K562 (cell line): Measurements from ENCODE around the gene SH3BP5. TPM values are rescaled to one million over a fixed set of nuclear protein-coding genes. Genes with fewer than 3 reads are reported as not detected.

Experiments used
- EGR1 ChIP-seq: fragments of 450-650 bp; conservative IDR thresholded peaks from 2 replicates; pipeline ENCODE4 v1.6.1; 2017; ENCODE audit warnings: mild to moderate bottlenecking
- ETV1 ChIP-seq: fragments of 450-650 bp; conservative IDR thresholded peaks from 2 replicates; pipeline ENCODE4 v1.6.1; 2016; ENCODE audit warnings: missing genetic modification characterization, control low read depth, low read depth, missing compliant biosample characterization
- IFI16 ChIP-seq: fragments of 250-450 bp; sonication (Bioruptor Pico); IDR thresholded peaks from 2 replicates; pipeline ENCODE4 v2.1.2; 2022; ENCODE audit warnings: mild to moderate bottlenecking, inconsistent platforms
- LARP7 ChIP-seq: fragments of 450-650 bp; IDR thresholded peaks from 2 replicates; pipeline ENCODE4 v1.6.1; 2016
- NFE2L1 ChIP-seq: fragments of 450-650 bp; IDR thresholded peaks from 2 replicates; pipeline ENCODE4 v1.6.1; 2016; ENCODE audit warnings: missing genetic modification characterization, low read depth, mild to moderate bottlenecking, missing compliant biosample characterization, moderate library complexity, borderline replicate concordance
- SIN3B ChIP-seq: fragments of 450-650 bp; IDR thresholded peaks from 2 replicates; pipeline ENCODE4 v1.6.1; 2017; ENCODE audit warnings: low read depth, mild to moderate bottlenecking, moderate library complexity
- SMARCE1 ChIP-seq: fragments of 450-650 bp; IDR thresholded peaks from 2 replicates; pipeline ENCODE4 v1.7.1; 2016; ENCODE audit warnings: mild to moderate bottlenecking
- ZBTB1 ChIP-seq: sonication (generic); formaldehyde crosslinking; IDR thresholded peaks from 2 replicates; pipeline ENCODE4 v1.8.1; 2023; ENCODE audit warnings: missing genetic modification reagents, low read depth, mild to moderate bottlenecking, borderline replicate concordance
- ZNF175 ChIP-seq: fragments of 200-800 bp; sonication (Bioruptor generic); IDR thresholded peaks from 2 replicates; pipeline ENCODE4 v1.6.1; 2016; ENCODE audit warnings: low read depth, mild to moderate bottlenecking, missing genetic modification characterization, missing compliant biosample characterization
- ZNF561 ChIP-seq: fragments of 450-650 bp; formaldehyde crosslinking; conservative IDR thresholded peaks from 2 replicates; pipeline ENCODE4 v1.4.0; 2020; ENCODE audit warnings: mild to moderate bottlenecking, moderate library complexity
- polyA plus RNA-seq, 8 experiments: library from polyadenylated mRNA; depleted of rRNA in 4 of 8; stranded (reverse) in 5 of 8; unstranded in 3 of 8; fragments of >200 nt; fragmentation: Nextera tagmentation in 2 of 8; fragmentation: Illumina TruSeq in 1 of 8; extraction: Ambion mirVana in 2 of 8; extraction: Trizol in 1 of 8; gene quantifications; 2 replicates each; pipeline versions ENCODE4 v1.2.1 to v1.2.3, GENCODE V29; 2011 to 2014; ENCODE audit warnings: inconsistent platforms in 1 of 8, missing spikeins in 1 of 8
- total RNA-seq, 7 experiments: library from RNA; depleted of rRNA in 6 of 7; stranded (reverse); fragments of >200 nt in 6 of 7; fragmentation: Illumina TruSeq in 2 of 7; extraction: Trizol in 2 of 7; gene quantifications; 2 replicates each; pipeline versions ENCODE4 v1.2.1 to v1.2.3, GENCODE V29; 2011 to 2021; ENCODE audit warnings: low replicate concordance in 1 of 7
- TF ChIP-seq, protein P1 (sequence below): fragments of 200-800 bp; sonication (Bioruptor generic); IDR thresholded peaks from 2 replicates; pipeline ENCODE4 v1.6.1; 2017; ENCODE audit warnings: missing genetic modification characterization, missing compliant biosample characterization
- TF ChIP-seq, protein P2 (sequence below), 3 experiments: IDR thresholded peaks in 2 of 3; conservative IDR thresholded peaks in 1 of 3; 2 replicates each; pipeline ENCODE4 v1.5.1; 2011 to 2012; ENCODE audit warnings: low read length in 3 of 3, mild to moderate bottlenecking in 3 of 3, control low read depth in 2 of 3, improper control_type of control experiment in 1 of 3, inconsistent platforms in 1 of 3, low read depth in 1 of 3, mixed read lengths in 1 of 3, moderate library complexity in 1 of 3; ENCODE audit not compliant: insufficient read depth in 2 of 3
- TF ChIP-seq, protein P3 (sequence below): fragments of 450-650 bp; IDR thresholded peaks from 2 replicates; pipeline ENCODE4 v1.6.1; 2016; ENCODE audit warnings: low read depth
- TF ChIP-seq, protein P4 (sequence below), 2 experiments: fragments of 450-650 bp in 1 of 2; sonication (generic) in 1 of 2; formaldehyde crosslinking in 1 of 2; IDR thresholded peaks in 1 of 2; conservative IDR thresholded peaks in 1 of 2; 2 replicates each; pipeline versions ENCODE4 v1.6.1 to v1.8.1; 2016 to 2023; ENCODE audit warnings: mild to moderate bottlenecking in 2 of 2, moderate library complexity in 2 of 2, inconsistent platforms in 1 of 2, missing genetic modification reagents in 1 of 2

The SH3BP5 gene
- total and polyA plus RNA-seq, 9 of the 15 experiments (the other 6 are each of a cell fraction or from before 2014, with no cell fraction given), result 2.9 to 29.0 (median 14.9) TPM

DNA sequence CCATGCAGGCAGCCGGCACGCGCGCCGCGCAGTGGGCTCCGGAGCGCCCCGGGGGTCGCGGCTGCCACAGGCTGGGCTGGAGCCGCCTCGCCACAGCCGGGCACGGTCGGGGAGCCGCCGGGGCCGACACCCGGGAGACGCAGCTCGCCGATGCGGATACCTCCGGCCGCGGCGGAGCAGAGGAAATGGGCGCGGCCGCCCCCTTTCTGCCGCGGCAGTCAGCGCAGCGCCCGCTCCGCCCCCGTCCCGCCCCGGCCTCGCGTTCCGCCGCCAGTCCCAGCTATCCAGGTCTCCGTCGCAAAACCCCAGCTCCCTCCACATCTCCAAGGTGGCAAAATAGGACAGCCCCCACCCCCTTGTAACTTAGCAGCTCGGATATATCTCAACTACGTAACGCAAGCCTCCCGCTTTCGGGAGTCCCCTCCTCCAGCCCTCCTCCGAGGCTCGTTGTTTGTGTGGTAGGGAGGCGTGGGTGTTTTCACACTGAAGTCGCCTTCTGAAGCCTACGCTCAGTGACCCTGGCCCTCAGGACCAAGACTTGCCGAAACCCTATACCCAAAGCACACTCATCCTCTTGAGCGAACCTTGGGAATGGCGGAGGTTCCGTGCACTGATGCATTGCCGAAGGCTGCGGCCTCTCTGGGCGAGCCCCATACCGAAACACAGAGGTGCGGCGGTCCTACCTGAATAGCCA lies at the start of gene SH3BP5 (continued):
- TF ChIP-seq EGR1 (peak; percentile 95), SIN3B (peak; percentile 79; the same call in 1 of the 2 replicates), LARP7 (no peak), SMARCE1 (no peak), ZBTB1 (CRISPR knock-in tag) (0 out of 2 replicates have a peak, but pooled peaks have one; percentile 48), NFE2L1 (tag) (no peak), IFI16 (CRISPR knock-in tag) (no peak), ZNF175 (CRISPR knock-in tag) (no peak), ETV1 (tag) (peak; percentile 36; the same call in 1 of the 2 replicates), ZNF561 (CRISPR knock-in tag) (no peak)
- TF ChIP-seq, protein P1, sequence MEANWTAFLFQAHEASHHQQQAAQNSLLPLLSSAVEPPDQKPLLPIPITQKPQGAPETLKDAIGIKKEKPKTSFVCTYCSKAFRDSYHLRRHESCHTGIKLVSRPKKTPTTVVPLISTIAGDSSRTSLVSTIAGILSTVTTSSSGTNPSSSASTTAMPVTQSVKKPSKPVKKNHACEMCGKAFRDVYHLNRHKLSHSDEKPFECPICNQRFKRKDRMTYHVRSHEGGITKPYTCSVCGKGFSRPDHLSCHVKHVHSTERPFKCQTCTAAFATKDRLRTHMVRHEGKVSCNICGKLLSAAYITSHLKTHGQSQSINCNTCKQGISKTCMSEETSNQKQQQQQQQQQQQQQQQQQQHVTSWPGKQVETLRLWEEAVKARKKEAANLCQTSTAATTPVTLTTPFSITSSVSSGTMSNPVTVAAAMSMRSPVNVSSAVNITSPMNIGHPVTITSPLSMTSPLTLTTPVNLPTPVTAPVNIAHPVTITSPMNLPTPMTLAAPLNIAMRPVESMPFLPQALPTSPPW (CRISPR knock-in tag), result peak; percentile 38; the same call in 1 of the 2 replicates
- TF ChIP-seq, protein P2, sequence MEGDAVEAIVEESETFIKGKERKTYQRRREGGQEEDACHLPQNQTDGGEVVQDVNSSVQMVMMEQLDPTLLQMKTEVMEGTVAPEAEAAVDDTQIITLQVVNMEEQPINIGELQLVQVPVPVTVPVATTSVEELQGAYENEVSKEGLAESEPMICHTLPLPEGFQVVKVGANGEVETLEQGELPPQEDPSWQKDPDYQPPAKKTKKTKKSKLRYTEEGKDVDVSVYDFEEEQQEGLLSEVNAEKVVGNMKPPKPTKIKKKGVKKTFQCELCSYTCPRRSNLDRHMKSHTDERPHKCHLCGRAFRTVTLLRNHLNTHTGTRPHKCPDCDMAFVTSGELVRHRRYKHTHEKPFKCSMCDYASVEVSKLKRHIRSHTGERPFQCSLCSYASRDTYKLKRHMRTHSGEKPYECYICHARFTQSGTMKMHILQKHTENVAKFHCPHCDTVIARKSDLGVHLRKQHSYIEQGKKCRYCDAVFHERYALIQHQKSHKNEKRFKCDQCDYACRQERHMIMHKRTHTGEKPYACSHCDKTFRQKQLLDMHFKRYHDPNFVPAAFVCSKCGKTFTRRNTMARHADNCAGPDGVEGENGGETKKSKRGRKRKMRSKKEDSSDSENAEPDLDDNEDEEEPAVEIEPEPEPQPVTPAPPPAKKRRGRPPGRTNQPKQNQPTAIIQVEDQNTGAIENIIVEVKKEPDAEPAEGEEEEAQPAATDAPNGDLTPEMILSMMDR (IDR thresholded peaks at IDR 0.05 in 2 of 3, conservative IDR thresholded peaks at IDR 0.05 in 1 of 3; ENCODE audit: insufficient read depth in 2 of 3, low read depth in 1 of 3, low read length in 3 of 3), result peak; percentile 69 to 88 (median 77)
- TF ChIP-seq, protein P3, sequence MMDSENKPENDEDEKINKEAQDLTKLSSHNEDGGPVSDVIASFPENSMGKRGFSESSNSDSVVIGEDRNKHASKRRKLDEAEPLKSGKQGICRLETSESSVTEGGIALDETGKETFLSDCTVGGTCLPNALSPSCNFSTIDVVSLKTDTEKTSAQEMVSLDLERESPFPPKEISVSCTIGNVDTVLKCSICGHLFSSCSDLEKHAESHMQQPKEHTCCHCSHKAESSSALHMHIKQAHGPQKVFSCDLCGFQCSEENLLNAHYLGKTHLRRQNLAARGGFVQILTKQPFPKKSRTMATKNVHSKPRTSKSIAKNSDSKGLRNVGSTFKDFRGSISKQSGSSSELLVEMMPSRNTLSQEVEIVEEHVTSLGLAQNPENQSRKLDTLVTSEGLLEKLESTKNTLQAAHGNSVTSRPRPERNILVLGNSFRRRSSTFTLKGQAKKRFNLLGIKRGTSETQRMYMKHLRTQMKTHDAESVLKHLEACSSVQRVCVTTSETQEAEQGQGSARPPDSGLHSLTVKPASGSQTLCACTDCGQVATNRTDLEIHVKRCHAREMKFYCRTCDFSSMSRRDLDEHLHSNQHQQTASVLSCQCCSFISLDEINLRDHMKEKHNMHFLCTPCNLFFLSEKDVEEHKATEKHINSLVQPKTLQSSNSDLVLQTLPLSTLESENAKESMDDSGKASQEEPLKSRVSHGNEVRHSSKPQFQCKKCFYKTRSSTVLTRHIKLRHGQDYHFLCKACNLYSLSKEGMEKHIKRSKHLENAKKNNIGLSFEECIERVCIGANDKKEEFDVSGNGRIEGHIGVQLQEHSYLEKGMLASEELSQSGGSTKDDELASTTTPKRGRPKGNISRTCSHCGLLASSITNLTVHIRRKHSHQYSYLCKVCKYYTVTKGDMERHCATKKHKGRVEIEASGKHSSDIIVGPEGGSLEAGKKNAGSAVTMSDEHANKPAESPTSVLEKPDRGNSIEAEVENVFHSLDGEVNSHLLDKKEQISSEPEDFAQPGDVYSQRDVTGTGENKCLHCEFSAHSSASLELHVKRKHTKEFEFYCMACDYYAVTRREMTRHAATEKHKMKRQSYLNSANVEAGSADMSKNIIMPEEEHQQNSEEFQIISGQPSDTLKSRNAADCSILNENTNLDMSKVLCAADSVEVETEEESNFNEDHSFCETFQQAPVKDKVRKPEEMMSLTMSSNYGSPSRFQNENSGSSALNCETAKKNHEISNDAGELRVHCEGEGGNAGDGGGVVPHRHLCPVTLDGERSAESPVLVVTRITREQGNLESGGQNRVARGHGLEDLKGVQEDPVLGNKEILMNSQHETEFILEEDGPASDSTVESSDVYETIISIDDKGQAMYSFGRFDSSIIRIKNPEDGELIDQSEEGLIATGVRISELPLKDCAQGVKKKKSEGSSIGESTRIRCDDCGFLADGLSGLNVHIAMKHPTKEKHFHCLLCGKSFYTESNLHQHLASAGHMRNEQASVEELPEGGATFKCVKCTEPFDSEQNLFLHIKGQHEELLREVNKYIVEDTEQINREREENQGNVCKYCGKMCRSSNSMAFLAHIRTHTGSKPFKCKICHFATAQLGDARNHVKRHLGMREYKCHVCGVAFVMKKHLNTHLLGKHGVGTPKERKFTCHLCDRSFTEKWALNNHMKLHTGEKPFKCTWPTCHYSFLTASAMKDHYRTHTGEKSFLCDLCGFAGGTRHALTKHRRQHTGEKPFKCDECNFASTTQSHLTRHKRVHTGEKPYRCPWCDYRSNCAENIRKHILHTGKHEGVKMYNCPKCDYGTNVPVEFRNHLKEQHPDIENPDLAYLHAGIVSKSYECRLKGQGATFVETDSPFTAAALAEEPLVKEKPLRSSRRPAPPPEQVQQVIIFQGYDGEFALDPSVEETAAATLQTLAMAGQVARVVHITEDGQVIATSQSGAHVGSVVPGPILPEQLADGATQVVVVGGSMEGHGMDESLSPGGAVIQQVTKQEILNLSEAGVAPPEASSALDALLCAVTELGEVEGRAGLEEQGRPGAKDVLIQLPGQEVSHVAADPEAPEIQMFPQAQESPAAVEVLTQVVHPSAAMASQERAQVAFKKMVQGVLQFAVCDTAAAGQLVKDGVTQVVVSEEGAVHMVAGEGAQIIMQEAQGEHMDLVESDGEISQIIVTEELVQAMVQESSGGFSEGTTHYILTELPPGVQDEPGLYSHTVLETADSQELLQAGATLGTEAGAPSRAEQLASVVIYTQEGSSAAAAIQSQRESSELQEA, result no peak
- TF ChIP-seq, protein P4, sequence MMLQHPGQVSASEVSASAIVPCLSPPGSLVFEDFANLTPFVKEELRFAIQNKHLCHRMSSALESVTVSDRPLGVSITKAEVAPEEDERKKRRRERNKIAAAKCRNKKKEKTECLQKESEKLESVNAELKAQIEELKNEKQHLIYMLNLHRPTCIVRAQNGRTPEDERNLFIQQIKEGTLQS (IDR thresholded peaks at IDR 0.05), result no peak
- TF ChIP-seq, protein P4 (CRISPR knock-in tag; conservative IDR thresholded peaks at IDR 0.05), result 0 out of 2 replicates have a peak, but pooled peaks have one; percentile 30
